BE2C (cell line): ENCODE data around the gene GPALPP1.
"Not testable (repeated sequence)": the region's sequence is repeated elsewhere in the genome, so short reads cannot be mapped to it uniquely, and the experiment has no call there.

Experiments used
- DNase-seq: peaks from one replicate; pipeline ENCODE4 v3.0.0-alpha.2; 2020
- H3K27me3 ChIP-seq: fragments of 250-450 bp; sonication (Bioruptor Pico); 2 replicates; pipeline ENCODE4 v1.5.1; 2020; ENCODE audit warnings: mild to moderate bottlenecking
- H3K36me3 ChIP-seq: fragments of 250-450 bp; sonication (Bioruptor Pico); 2 replicates; pipeline ENCODE4 v1.5.1; 2020; ENCODE audit warnings: mild to moderate bottlenecking
- H3K4me1 ChIP-seq: fragments of 250-450 bp; sonication (Bioruptor Pico); 2 replicates; pipeline ENCODE4 v1.5.1; 2020
- H3K4me3 ChIP-seq: 2 replicates; pipeline ENCODE4 v1.5.1; 2011; ENCODE audit warnings: low read depth, low read length
- H3K9me3 ChIP-seq: fragments of 250-450 bp; sonication (Bioruptor Pico); 2 replicates; pipeline ENCODE4 v1.5.1; 2020
- CTCF ChIP-seq: IDR thresholded peaks from 2 replicates; pipeline ENCODE4 v1.5.1; 2012; ENCODE audit warnings: mild to moderate bottlenecking, low read depth, low read length

GPALPP1 gene

DNA sequence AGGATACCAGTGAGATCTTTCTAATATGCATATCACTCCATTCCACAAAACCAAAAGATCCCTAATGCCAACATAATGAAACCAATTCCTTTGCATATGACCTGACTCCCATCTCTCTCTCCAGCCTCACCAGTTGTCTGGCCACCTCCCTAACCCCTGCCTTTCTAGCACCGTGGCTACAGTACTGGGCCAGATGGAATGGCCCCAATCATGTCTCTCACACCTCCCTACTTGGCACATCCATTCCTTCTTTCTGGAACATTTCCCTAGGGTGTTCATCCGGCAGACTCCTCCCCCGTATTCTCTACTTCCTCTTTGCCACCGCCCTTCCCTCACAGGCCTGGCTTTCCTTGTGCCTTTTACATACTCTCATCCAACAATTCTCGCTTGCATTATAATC, 62.0 kb downstream of the GPALPP1 start:
- H3K36me3 ChIP-seq, result no peaks in the 10 kb centered on the region
- no peak for TF ChIP-seq CTCF
- no peaks in the 10 kb centered on the region for H3K9me3 ChIP-seq
- no peak overlapping the region for H3K4me3 ChIP-seq
- H3K27me3 ChIP-seq, result no peaks in the 10 kb centered on the region
- DNase-seq, result no peak
- H3K4me1 ChIP-seq, result no peaks in the 10 kb centered on the region

DNA sequence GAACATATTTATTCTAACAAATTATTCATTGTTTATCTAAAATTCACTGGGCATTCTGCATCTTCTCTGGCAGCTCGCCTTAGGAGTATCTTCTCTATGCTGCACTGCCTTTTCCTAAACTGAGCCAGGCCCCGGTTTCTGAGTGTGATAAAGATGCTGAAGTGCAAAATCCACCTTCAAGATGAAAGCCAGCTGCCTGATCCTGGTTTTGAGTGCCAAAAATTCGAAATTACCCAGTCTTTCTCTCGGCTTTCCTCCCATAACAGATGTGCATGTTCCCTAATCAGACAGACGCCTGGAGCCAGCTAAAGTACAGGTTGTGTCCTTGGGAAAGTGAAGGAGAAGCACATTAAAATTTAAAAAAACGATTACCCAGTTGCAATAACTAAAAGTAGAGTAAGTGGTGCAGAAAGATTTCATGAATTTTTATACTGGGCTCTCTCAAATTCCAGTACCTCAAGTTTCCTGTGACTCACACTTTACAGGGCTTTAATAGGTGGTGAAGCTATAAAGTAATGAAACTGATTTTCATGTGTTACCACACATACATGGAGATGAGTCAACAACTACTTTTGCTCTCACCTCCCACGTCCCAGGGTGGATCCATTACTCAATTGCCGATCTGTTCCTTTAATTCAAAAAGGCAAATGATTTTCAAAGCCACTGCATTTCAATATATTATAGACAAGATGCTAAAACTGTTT, 66.0 kb downstream of the GPALPP1 start:
- Histone ChIP-seq H3K36me3 (no peaks in the 10 kb centered on the region), H3K4me3 (no peak overlapping the region), H3K4me1 (no peaks in the 10 kb centered on the region), H3K27me3 (no peaks in the 10 kb centered on the region), H3K9me3 (no peaks in the 10 kb centered on the region)
- no peak for TF ChIP-seq CTCF
- no peak for DNase-seq

DNA sequence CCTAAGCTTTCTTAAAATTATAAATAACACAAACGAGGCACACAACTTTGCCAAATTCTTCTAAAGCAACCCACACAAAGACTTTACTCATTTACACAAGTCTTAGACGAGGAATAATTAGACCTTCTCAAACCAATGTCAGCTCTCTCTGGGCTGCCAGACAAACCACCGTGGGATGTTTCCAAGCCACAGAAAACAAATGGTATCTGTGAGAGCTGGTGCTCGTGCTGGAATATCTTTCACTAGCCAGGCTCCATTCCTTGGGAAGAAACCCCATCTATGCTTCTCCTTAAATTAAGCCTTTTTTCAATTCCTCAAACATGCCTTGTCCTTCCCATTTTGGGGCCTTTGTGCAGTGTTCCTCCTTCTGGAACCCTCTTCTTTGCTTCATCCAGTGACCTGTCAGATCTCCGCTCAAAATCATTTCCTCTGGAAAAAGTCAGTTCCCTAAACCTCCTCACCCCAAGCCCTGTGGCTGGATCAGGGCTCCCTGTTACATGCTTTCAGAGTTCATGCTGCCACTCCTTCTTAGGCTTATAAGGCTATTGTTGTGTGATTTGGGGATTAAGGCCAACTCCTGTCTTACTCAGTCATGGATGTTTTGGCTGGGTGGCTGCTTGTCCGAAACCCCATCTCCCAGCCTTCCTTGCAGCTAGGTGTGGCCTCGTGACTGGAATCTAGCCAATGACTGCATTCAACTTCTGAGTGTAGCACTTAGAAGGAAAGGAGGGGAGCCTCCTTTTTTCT, 66.7 kb downstream of the GPALPP1 start:
- Histone ChIP-seq H3K9me3 (no peaks in the 10 kb centered on the region), H3K4me1 (no peaks in the 10 kb centered on the region)
- DNase-seq, result no peak

GRCh38 chr13:45060062-45060461, 70.7 kb downstream of the GPALPP1 start:
- Histone ChIP-seq H3K4me1 (no peaks in the 10 kb centered on the region), H3K36me3 (no peaks in the 10 kb centered on the region), H3K27me3 (no peaks in the 10 kb centered on the region), H3K9me3 (no peaks in the 10 kb centered on the region), H3K4me3 (no peak overlapping the region)
- no peak for TF ChIP-seq CTCF
- DNase-seq, result no peak

More for the DNA sequence above, 66.7 kb downstream of the GPALPP1 start:
- H3K36me3 ChIP-seq, result no peaks in the 10 kb centered on the region
- H3K27me3 ChIP-seq, result no peaks in the 10 kb centered on the region
- TF ChIP-seq CTCF, result no peak
- H3K4me3 ChIP-seq, result no peak overlapping the region

DNA sequence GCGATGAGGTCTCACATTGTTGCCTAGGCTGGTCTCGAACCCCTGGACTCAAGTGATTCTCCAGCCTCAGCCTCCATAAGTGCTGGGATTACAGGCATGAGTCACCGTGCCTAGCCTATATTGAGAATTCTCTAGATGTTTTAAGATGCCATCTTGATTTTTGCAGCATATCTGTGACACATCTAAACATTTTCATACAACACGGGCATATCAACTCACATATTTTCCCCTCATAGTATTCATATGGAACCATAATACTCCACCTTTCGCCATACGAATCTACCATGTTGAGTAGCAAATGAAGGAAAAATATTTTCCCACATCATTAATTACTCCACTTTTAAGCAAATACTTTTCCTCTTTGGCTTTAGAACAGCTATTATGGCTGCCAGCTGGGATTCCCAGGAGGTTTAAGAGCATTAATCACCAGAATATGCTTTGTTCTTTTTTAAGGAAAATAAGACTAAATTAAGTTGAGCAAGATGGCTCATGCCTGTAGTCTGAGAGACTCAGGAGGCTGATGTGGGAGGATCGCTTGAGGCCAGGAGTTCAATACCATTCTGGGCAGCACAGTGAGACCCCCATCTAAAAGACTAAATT, 74.0 kb downstream of the GPALPP1 start:
- Histone ChIP-seq H3K9me3 (no peaks in the 10 kb centered on the region), H3K4me3 (no peak overlapping the region), H3K36me3 (no peaks in the 10 kb centered on the region), H3K27me3 (no peaks in the 10 kb centered on the region), H3K4me1 (no peaks in the 10 kb centered on the region)
- no peak for TF ChIP-seq CTCF
- DNase-seq, result no peak

DNA sequence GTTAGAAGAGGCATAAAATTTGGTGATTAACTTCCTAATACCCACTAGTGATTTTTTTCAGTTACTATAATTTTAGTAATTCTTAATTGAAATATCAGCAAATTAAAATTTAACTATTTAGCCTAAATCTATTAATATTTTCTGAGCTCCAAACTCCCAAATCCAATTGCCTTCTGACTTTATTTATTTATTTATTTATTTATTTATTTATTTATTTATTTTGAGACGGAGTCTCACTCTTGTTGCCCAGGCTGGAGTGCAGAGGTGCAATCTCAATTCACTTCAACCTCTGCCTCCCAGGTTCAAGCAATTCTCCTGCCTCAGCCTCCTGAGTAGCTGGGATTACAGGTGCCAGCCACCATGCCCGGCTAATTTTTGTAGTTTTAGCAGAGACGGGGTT, 74.6 kb downstream of the GPALPP1 start:
- not testable (repeated sequence) for DNase-seq, H3K4me3 ChIP-seq, H3K9me3 ChIP-seq, H3K36me3 ChIP-seq, H3K4me1 ChIP-seq, H3K27me3 ChIP-seq
